ENCODE measurements around the gene DNM2.

- TF ChIP-seq CTCF (IDR thresholded peaks at IDR 0.05; ENCODE audit: insufficient read depth, low read depth, low read length) (no peak), EZH2 (IDR thresholded peaks at IDR 0.05; ENCODE audit: insufficient read depth, low read length) (no peak)
These were observed 78.8 kb downstream of the DNM2 start for GRCh38 chr19:10796653-10797052.

All from astrocyte (in vitro differentiated cells and primary cell).